Measurements from ENCODE around the gene PCARE.

DNA sequence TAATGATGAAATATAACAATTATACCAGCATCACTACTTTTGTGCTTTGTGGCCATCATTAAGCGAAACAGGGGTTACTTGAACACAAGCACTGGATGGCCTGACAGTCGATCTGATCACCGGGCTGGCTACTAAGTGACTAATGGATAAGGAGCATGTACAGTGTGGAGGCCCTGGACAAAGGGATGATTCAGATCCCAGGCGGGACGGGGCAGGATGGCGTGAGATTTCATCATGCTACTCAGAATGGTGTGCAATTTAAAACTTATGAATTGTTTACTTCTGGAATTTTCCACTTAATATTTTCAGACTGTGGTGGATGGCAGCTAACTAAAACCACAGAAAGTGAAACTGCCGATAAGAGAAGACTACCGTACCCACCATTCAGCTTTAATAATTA lies 33.9 kb upstream of the PCARE start:
- TF ChIP-seq EZH2 (IDR thresholded peaks at IDR 0.05; ENCODE audit: borderline replicate concordance, low read length): no peak
- TF ChIP-seq, protein P1, sequence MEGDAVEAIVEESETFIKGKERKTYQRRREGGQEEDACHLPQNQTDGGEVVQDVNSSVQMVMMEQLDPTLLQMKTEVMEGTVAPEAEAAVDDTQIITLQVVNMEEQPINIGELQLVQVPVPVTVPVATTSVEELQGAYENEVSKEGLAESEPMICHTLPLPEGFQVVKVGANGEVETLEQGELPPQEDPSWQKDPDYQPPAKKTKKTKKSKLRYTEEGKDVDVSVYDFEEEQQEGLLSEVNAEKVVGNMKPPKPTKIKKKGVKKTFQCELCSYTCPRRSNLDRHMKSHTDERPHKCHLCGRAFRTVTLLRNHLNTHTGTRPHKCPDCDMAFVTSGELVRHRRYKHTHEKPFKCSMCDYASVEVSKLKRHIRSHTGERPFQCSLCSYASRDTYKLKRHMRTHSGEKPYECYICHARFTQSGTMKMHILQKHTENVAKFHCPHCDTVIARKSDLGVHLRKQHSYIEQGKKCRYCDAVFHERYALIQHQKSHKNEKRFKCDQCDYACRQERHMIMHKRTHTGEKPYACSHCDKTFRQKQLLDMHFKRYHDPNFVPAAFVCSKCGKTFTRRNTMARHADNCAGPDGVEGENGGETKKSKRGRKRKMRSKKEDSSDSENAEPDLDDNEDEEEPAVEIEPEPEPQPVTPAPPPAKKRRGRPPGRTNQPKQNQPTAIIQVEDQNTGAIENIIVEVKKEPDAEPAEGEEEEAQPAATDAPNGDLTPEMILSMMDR (conservative IDR thresholded peaks at IDR 0.05 in 1 of 2, IDR thresholded peaks at IDR 0.05 in 1 of 2; ENCODE audit: extremely low read depth in 1 of 2, insufficient read depth in 1 of 2, low read depth in 1 of 2, low read length in 2 of 2): no peak

Measured in mammary epithelial cell (primary cell).